RPMI8226 (cell line): Measurements from ENCODE around the gene ADRB2.
A peak's percentile ranks its signal among the peaks of the same experiment; 100 is the strongest.

Source experiments
- DNase-seq: peaks from one replicate; pipeline ENCODE4 v3.0.0-alpha.2; 2015

ADRB2 gene

GRCh38 chr5:148805326-148806290, 20.8 kb upstream of the ADRB2 start:
- peak; percentile 66 for DNase-seq

GRCh38 chr5:148806520-148806931, 19.9 kb upstream of the ADRB2 start:
- no peak for DNase-seq

- DNase-seq: peak; percentile 17
These were observed 18.6 kb upstream of the ADRB2 start for GRCh38 chr5:148807851-148808250.

- DNase-seq: peak; percentile 79
These were observed 17.4 kb upstream of the ADRB2 start for GRCh38 chr5:148808864-148809642.

- peak; percentile 22 for DNase-seq
These were observed 16.5 kb upstream of the ADRB2 start for GRCh38 chr5:148809781-148810524.

- DNase-seq: no peak
These were observed 15.6 kb upstream of the ADRB2 start for GRCh38 chr5:148810823-148811222.

- no peak for DNase-seq
These were observed 14.7 kb upstream of the ADRB2 start for GRCh38 chr5:148811756-148812155.

- DNase-seq: no peak
These were observed 11.3 kb upstream of the ADRB2 start for GRCh38 chr5:148815086-148815485.

GRCh38 chr5:148815578-148815977, 10.8 kb upstream of the ADRB2 start:
- DNase-seq: no peak

GRCh38 chr5:148816357-148816756, 10.1 kb upstream of the ADRB2 start:
- DNase-seq: no peak

GRCh38 chr5:148816782-148817181, 9.6 kb upstream of the ADRB2 start:
- no peak for DNase-seq

- no peak for DNase-seq
These were observed 8.8 kb upstream of the ADRB2 start for GRCh38 chr5:148817606-148818005.

GRCh38 chr5:148820461-148821395, 5.7 kb upstream of the ADRB2 start:
- peak; percentile 44 for DNase-seq

GRCh38 chr5:148823871-148824270, 2.5 kb upstream of the ADRB2 start:
- DNase-seq: no peak

GRCh38 chr5:148825716-148826052, 727 bp upstream of the ADRB2 start:
- DNase-seq: no peak

- DNase-seq: no peak
These were observed 294 bp downstream of the ADRB2 start for GRCh38 chr5:148826739-148827070.

- peak; percentile 47 for DNase-seq
These were observed 1.3 kb downstream of the ADRB2 start for GRCh38 chr5:148827723-148828122.

GRCh38 chr5:148828511-148829247, 2.3 kb downstream of the ADRB2 start:
- DNase-seq: peak; percentile 74

- DNase-seq: no peak
These were observed 2.8 kb downstream of the ADRB2 start for GRCh38 chr5:148829248-148829594.

- peak; percentile 36 for DNase-seq
These were observed 3.3 kb downstream of the ADRB2 start for GRCh38 chr5:148829734-148830133.

GRCh38 chr5:148830211-148830610, 3.8 kb downstream of the ADRB2 start:
- DNase-seq: peak; percentile 46
